H9 (cell line): ENCODE data around the gene MBD3L3. TPM values are rescaled to one million over a fixed set of nuclear protein-coding genes. Genes with fewer than 3 reads are reported as not detected.

Experiments used
- DNase-seq: peaks from one replicate; pipeline ENCODE4 v3.0.0-alpha.2; 2017
- H2AFZ ChIP-seq: one replicate; pipeline ENCODE4 v1.6.1; 2013; ENCODE audit warnings: mild to moderate bottlenecking, low read length, control low read depth, moderate library complexity
- H2AK5ac ChIP-seq: 2 replicates; pipeline ENCODE4 v1.6.1; 2013; ENCODE audit warnings: low read length, control low read depth, mixed read lengths; ENCODE audit not compliant: insufficient read length
- H2BK120ac ChIP-seq: one replicate; pipeline ENCODE4 v1.6.1; 2013; ENCODE audit warnings: low read depth, mild to moderate bottlenecking, low read length, control low read depth, inconsistent platforms; ENCODE audit not compliant: poor library complexity, severe bottlenecking
- H2BK12ac ChIP-seq: 2 replicates; pipeline ENCODE4 v1.6.1; 2013; ENCODE audit warnings: low read length, control low read depth, mixed read lengths, low read depth; ENCODE audit not compliant: insufficient read length
- H2BK15ac ChIP-seq: 2 replicates; pipeline ENCODE4 v1.6.1; 2013; ENCODE audit warnings: low read depth, low read length, control low read depth
- H2BK20ac ChIP-seq: one replicate; pipeline ENCODE4 v1.6.1; 2013; ENCODE audit warnings: low read depth, mild to moderate bottlenecking, low read length, control low read depth, inconsistent platforms; ENCODE audit not compliant: poor library complexity, severe bottlenecking
- H2BK5ac ChIP-seq: 2 replicates; pipeline ENCODE4 v1.6.1; 2013; ENCODE audit warnings: low read length, control low read depth, mixed read lengths; ENCODE audit not compliant: insufficient read length
- H3K14ac ChIP-seq: 2 replicates; pipeline ENCODE4 v1.6.1; 2013; ENCODE audit warnings: low read length, control low read depth; ENCODE audit not compliant: insufficient read depth
- H3K18ac ChIP-seq: 2 replicates; pipeline ENCODE4 v1.6.1; 2013; ENCODE audit warnings: low read depth, mild to moderate bottlenecking, mixed read lengths, low read length, control low read depth; ENCODE audit not compliant: insufficient read length
- H3K23ac ChIP-seq: 2 replicates; pipeline ENCODE4 v1.6.1; 2013; ENCODE audit warnings: low read length, control low read depth, mixed read lengths, low read depth; ENCODE audit not compliant: insufficient read length
- H3K23me2 ChIP-seq: 2 replicates; pipeline ENCODE4 v1.6.1; 2013; ENCODE audit warnings: low read depth, mild to moderate bottlenecking, mixed read lengths, low read length, control low read depth; ENCODE audit not compliant: insufficient read length, poor library complexity, severe bottlenecking
- H3K27ac ChIP-seq: 2 replicates; pipeline ENCODE4 v1.5.1; 2013; ENCODE audit warnings: low read length, control low read depth, mixed read lengths, low read depth; ENCODE audit not compliant: insufficient read length
- H3K27me3 ChIP-seq: 2 replicates; pipeline ENCODE4 v1.6.1; 2013; ENCODE audit warnings: low read length, control low read depth, inconsistent platforms; ENCODE audit not compliant: insufficient read depth
- H3K4ac ChIP-seq: 2 replicates; pipeline ENCODE4 v1.6.1; 2013; ENCODE audit warnings: low read depth, mild to moderate bottlenecking, control low read depth, inconsistent platforms, low read length, moderate library complexity
- H3K4me1 ChIP-seq: 2 replicates; pipeline ENCODE4 v1.6.1; 2013; ENCODE audit warnings: low read length, control low read depth, inconsistent platforms; ENCODE audit not compliant: insufficient read depth
- H3K4me2 ChIP-seq: 2 replicates; pipeline ENCODE4 v1.6.1; 2013; ENCODE audit warnings: low read length, control low read depth, mixed read lengths; ENCODE audit not compliant: insufficient read length, insufficient read depth
- H3K56ac ChIP-seq: 2 replicates; pipeline ENCODE4 v1.6.1; 2013; ENCODE audit warnings: low read depth, mild to moderate bottlenecking, mixed read lengths, low read length, control low read depth; ENCODE audit not compliant: insufficient read length
- H3K79me1 ChIP-seq: 2 replicates; pipeline ENCODE4 v1.6.1; 2013; ENCODE audit warnings: low read depth, mild to moderate bottlenecking, moderate library complexity, low read length, control low read depth, inconsistent platforms; ENCODE audit not compliant: insufficient read depth, poor library complexity, severe bottlenecking
- H3K79me2 ChIP-seq: 2 replicates; pipeline ENCODE4 v1.6.1; 2013; ENCODE audit warnings: low read length, control low read depth, inconsistent platforms; ENCODE audit not compliant: insufficient read depth
- H3K9ac ChIP-seq: 2 replicates; pipeline ENCODE4 v1.6.1; 2013; ENCODE audit warnings: low read length, control low read depth, mixed read lengths; ENCODE audit not compliant: insufficient read length; ENCODE audit errors: extremely low read depth
- H3K9me3 ChIP-seq: one replicate; pipeline ENCODE4 v1.6.1; 2013; ENCODE audit warnings: low read depth, low read length, inconsistent platforms; ENCODE audit not compliant: control insufficient read depth
- H3T11ph ChIP-seq: one replicate; pipeline ENCODE4 v1.6.1; 2013; ENCODE audit warnings: mild to moderate bottlenecking, low read length, control low read depth, inconsistent platforms
- H4K20me1 ChIP-seq: one replicate; pipeline ENCODE4 v1.6.1; 2013; ENCODE audit not compliant: control insufficient read depth, insufficient read length, insufficient read depth
- H4K5ac ChIP-seq: 2 replicates; pipeline ENCODE4 v1.6.1; 2013; ENCODE audit warnings: low read depth, mild to moderate bottlenecking, mixed read lengths, low read length, control low read depth; ENCODE audit not compliant: insufficient read length
- H4K8ac ChIP-seq: replicated peaks from 2 replicates; pipeline ENCODE4 v1.6.1; 2013; ENCODE audit warnings: low read length, control low read depth, mixed read lengths, low read depth; ENCODE audit not compliant: insufficient read length
- H4K91ac ChIP-seq: 2 replicates; pipeline ENCODE4 v1.6.1; 2013; ENCODE audit warnings: low read depth, mild to moderate bottlenecking, moderate library complexity, mixed read lengths, low read length, control low read depth; ENCODE audit not compliant: insufficient read length
- H3K27ac Mint-ChIP-seq, 3 experiments: 2 replicates in 2 of 3; 3 replicates in 1 of 3; pipeline ENCODE4 v1.8.0; 2020 to 2021; ENCODE audit warnings: mixed read lengths in 3 of 3, mild to moderate bottlenecking in 1 of 3, moderate library complexity in 1 of 3
- H3K27me3 Mint-ChIP-seq: 2 replicates; pipeline ENCODE4 v1.8.0; 2021; ENCODE audit warnings: low read depth, mild to moderate bottlenecking, moderate library complexity, mixed read lengths
- H3K36me3 Mint-ChIP-seq, 3 experiments: 2 replicates in 2 of 3; 3 replicates in 1 of 3; pipeline ENCODE4 v1.8.0; 2020 to 2021; ENCODE audit warnings: low read depth in 3 of 3, mixed read lengths in 3 of 3; ENCODE audit not compliant: insufficient read depth in 1 of 3
- H3K4me1 Mint-ChIP-seq, 2 experiments: 2 replicates each; pipeline ENCODE4 v1.8.0; 2020; ENCODE audit warnings: mixed read lengths in 2 of 2
- H3K4me3 Mint-ChIP-seq, 2 experiments: 2 replicates in 1 of 2; 3 replicates in 1 of 2; pipeline ENCODE4 v1.8.0; 2020 to 2021; ENCODE audit warnings: mild to moderate bottlenecking in 2 of 2, mixed read lengths in 2 of 2, moderate library complexity in 1 of 2
- H3K9me3 Mint-ChIP-seq, 2 experiments: 2 replicates in 1 of 2; 3 replicates in 1 of 2; pipeline ENCODE4 v1.8.0; 2020; ENCODE audit warnings: mild to moderate bottlenecking in 2 of 2, mixed read lengths in 2 of 2, moderate library complexity in 1 of 2
- CTCF ChIP-seq: fragments of 200-600 bp; sonication (generic); conservative IDR thresholded peaks from 3 replicates; pipeline ENCODE4 v1.8.0; 2021; ENCODE audit warnings: antibody characterized with exemption, mild to moderate bottlenecking
- WGBS: extraction: QIAGEN DNeasy Blood & Tissue Kit; methylation state at CpG from one replicate; pipeline ENCODE4 v1.1.7; 2013; ENCODE audit warnings: missing lambda C conversion rate, low lambda C conversion rate, mixed read lengths; ENCODE audit not compliant: insufficient read length; ENCODE audit errors: extremely low coverage; 5-methylcytosine and 5-hydroxymethylcytosine counted together
- total RNA-seq: library from RNA; stranded (reverse); gene quantifications from 2 replicates; pipeline ENCODE4 v1.2.1, GENCODE V29; 2021

The MBD3L3 gene
- total RNA-seq, 1 experiment from 2014 or later: not detected

- H3K36me3 Mint-ChIP-seq: peaks cover 32 to 43% (median 33%) of the 10 kb centered on the region in 3 experiments
- no CpG with 5 or more reads among the region's 12 CpGs for WGBS
- no peak overlapping the region for H3K27ac Mint-ChIP-seq
- Histone ChIP-seq H3K14ac (no peak overlapping the region), H3K79me1 (no peaks in the 10 kb centered on the region), H3K79me2 (no peaks in the 10 kb centered on the region), H2BK120ac (no peak overlapping the region), H4K20me1 (no peaks in the 10 kb centered on the region), H2AK5ac (no peak overlapping the region), H3T11ph (no peak overlapping the region), H3K4me2 (peak overlapping the region; percentile 77), H3K23ac (no peak overlapping the region), H3K9me3 (no peaks in the 10 kb centered on the region), H2BK12ac (no peak overlapping the region), H3K27ac (no peak overlapping the region), H3K4ac (no peak overlapping the region), H4K8ac (no peak overlapping the region), H3K56ac (no peak overlapping the region), H3K9ac (peak overlapping the region; percentile 71), H2AFZ (no peak overlapping the region), H2BK20ac (no peak overlapping the region), H4K5ac (no peak overlapping the region), H3K4me1 (no peaks in the 10 kb centered on the region), H3K18ac (no peak overlapping the region), H2BK15ac (no peak overlapping the region), H2BK5ac (no peak overlapping the region), H4K91ac (no peak overlapping the region), H3K23me2 (peaks cover 7% of the 10 kb centered on the region), H3K27me3 (no peaks in the 10 kb centered on the region)
- TF ChIP-seq CTCF: no peak
- H3K9me3 Mint-ChIP-seq: peaks cover 32 to 34% of the 10 kb centered on the region in 2 experiments
- H3K27me3 Mint-ChIP-seq: no peaks in the 10 kb centered on the region
- H3K4me1 Mint-ChIP-seq: peaks cover 0 to 3% of the 10 kb centered on the region in 2 experiments; a peak in 2 of 4 replicates
- H3K4me3 Mint-ChIP-seq: peak overlapping the region; percentile 91 to 94
- DNase-seq: no peak
Observed at GRCh38 chr19:7069904-7070226, 11.4 kb upstream of the MBD3L3 start.
